Esophagus squamous epithelium (tissue), 5 donors: ENCODE results near the gene MED29. TPM values are rescaled to one million over a fixed set of nuclear protein-coding genes. Genes with fewer than 3 reads are reported as not detected.

Experiments used
- DNase-seq: peaks from one replicate; lab custom pipeline; 2025; lab: John Stamatoyannopoulos, UW
- H3K27ac ChIP-seq, 4 donors: fragments of 200-600 bp; sonication (generic); one replicate each; pipeline ENCODE4 v1.5.1; 2016 to 2019; ENCODE audit warnings: mild to moderate bottlenecking in 1 of 4
- H3K27me3 ChIP-seq, 4 donors: fragments of 200-600 bp; sonication (generic); 1 replicate in 3 of 4; 2 replicates in 1 of 4; pipeline versions ENCODE4 v1.5.1 to v1.6.0; 2017 to 2021; ENCODE audit warnings: antibody characterized with exemption in 1 of 4
- H3K36me3 ChIP-seq, 3 donors: fragments of 200-600 bp; sonication (generic); one replicate each; pipeline ENCODE4 v1.5.1; 2016 to 2019
- H3K4me1 ChIP-seq, 3 donors: fragments of 200-600 bp; sonication (generic); one replicate each; pipeline ENCODE4 v1.5.1; 2017 to 2019
- H3K4me3 ChIP-seq, 4 donors: fragments of 200-600 bp; sonication (generic); 1 replicate in 3 of 4; 2 replicates in 1 of 4; pipeline ENCODE4 v1.5.1; 2016 to 2019; ENCODE audit warnings: mild to moderate bottlenecking in 2 of 4, moderate library complexity in 1 of 4
- H3K9me3 ChIP-seq, 3 donors: fragments of 200-600 bp; sonication (generic); one replicate each; pipeline ENCODE4 v1.5.1; 2016 to 2019
- CTCF ChIP-seq, 6 experiments: fragments of 450-650 bp in 4 of 6; fragments of 200-600 bp in 2 of 6; sonication (generic) in 2 of 6; IDR thresholded peaks; one replicate each; pipeline ENCODE4 v1.5.1; 2016 to 2019; ENCODE audit warnings: antibody characterized with exemption in 6 of 6, mild to moderate bottlenecking in 4 of 6, moderate library complexity in 4 of 6
- POLR2A ChIP-seq, 4 donors: fragments of 450-650 bp; IDR thresholded peaks; one replicate each; pipeline ENCODE4 v1.6.1; 2017; ENCODE audit warnings: antibody characterized with exemption in 4 of 4, mild to moderate bottlenecking in 4 of 4, moderate library complexity in 3 of 4
- WGBS, 2 donors: methylation state at CpG; one replicate each; pipeline ENCODE4 v1.1.5; 2018; 5-methylcytosine and 5-hydroxymethylcytosine counted together
- intact Hi-C: fragments of 100-400 bp; cut with DNase I; formaldehyde crosslinking; loops from one replicate; pipeline ENCODE4 v1.15.0; 2022
- total RNA-seq, 4 donors: library from RNA; depleted of rRNA; stranded (reverse); fragments of >200 nt; gene quantifications; one replicate each; pipeline ENCODE4 v1.1.0, GENCODE V29; 2016
- donor health status: DM: yes; HTN: yes; CAD: no.

The MED29 gene
- total RNA-seq, 4 donors from 2014 or later, result 11.8 to 20.1 (median 16.5) TPM

- Histone ChIP-seq H3K4me1 (peaks cover 4 to 29% (median 4%) of the 10 kb centered on the region in 3 donors), H3K9me3 (no peaks in the 10 kb centered on the region), H3K36me3 (peaks cover 0 to 49% (median 13%) of the 10 kb centered on the region in 3 donors), H3K27me3 (no peaks in the 10 kb centered on the region), H3K4me3 (no peak overlapping the region), H3K27ac (no peak overlapping the region)
- intact Hi-C loops, result no loop called here
- DNase-seq, result no peak
- WGBS, 2 donors, result 60 to 88% methylated on average over 3 of the region's 9 CpGs
- TF ChIP-seq POLR2A (IDR thresholded peaks at IDR 0.05) (no peak), CTCF (IDR thresholded peaks at IDR 0.05) (no peak)
Measured at GRCh38 chr19:39419003-39419402, 27.8 kb downstream of the MED29 start.

GRCh38 chr19:39420769-39421168 lies 29.6 kb downstream of the MED29 start:
- H3K27ac ChIP-seq, result no peak overlapping the region
- peaks cover 0 to 11% (median 0%) of the 10 kb centered on the region in 3 donors for H3K4me1 ChIP-seq
- H3K4me3 ChIP-seq, result no peak overlapping the region
- intact Hi-C loops, result no loop called here
- 90 to 95% methylated on average over 4 to 5 of the region's 15 CpGs for WGBS, 2 donors
- H3K27me3 ChIP-seq, result no peaks in the 10 kb centered on the region
- H3K9me3 ChIP-seq, result no peaks in the 10 kb centered on the region
- TF ChIP-seq POLR2A (IDR thresholded peaks at IDR 0.05) (no peak), CTCF (IDR thresholded peaks at IDR 0.05) (no peak)
- peaks cover 0 to 56% (median 13%) of the 10 kb centered on the region in 3 donors for H3K36me3 ChIP-seq
- no peak for DNase-seq

- Histone ChIP-seq H3K4me1 (no peaks in the 10 kb centered on the region), H3K4me3 (no peak overlapping the region), H3K27ac (no peak overlapping the region), H3K36me3 (peaks cover 0 to 56% (median 13%) of the 10 kb centered on the region in 3 donors), H3K27me3 (no peaks in the 10 kb centered on the region), H3K9me3 (no peaks in the 10 kb centered on the region)
- no peak for TF ChIP-seq POLR2A (IDR thresholded peaks at IDR 0.05)
- no peak for TF ChIP-seq CTCF (IDR thresholded peaks at IDR 0.05)
- intact Hi-C loops, result no loop called here
- WGBS, 2 donors, result 89 to 95% methylated on average over 3 to 4 of the region's 5 CpGs
- no peak for DNase-seq
Measured at GRCh38 chr19:39422020-39422419, 30.8 kb downstream of the MED29 start.

- DNase-seq, result no peak
- Histone ChIP-seq H3K9me3 (no peaks in the 10 kb centered on the region), H3K27me3 (no peaks in the 10 kb centered on the region), H3K4me3 (no peak overlapping the region), H3K27ac (no peak overlapping the region), H3K36me3 (peaks cover 0 to 44% (median 12%) of the 10 kb centered on the region in 3 donors), H3K4me1 (peaks cover 0 to 7% (median 4%) of the 10 kb centered on the region in 3 donors)
- intact Hi-C loops, result no loop called here
- TF ChIP-seq CTCF (IDR thresholded peaks at IDR 0.05), result no peak
- no peak for TF ChIP-seq POLR2A (IDR thresholded peaks at IDR 0.05)
- WGBS, 2 donors, result 76 to 88% methylated on average over 3 to 25 of the region's 35 CpGs
Measured at GRCh38 chr19:39423258-39424086, 32.3 kb downstream of the MED29 start.

- no peaks in the 10 kb centered on the region for H3K27me3 ChIP-seq
- H3K9me3 ChIP-seq, result no peaks in the 10 kb centered on the region
- H3K27ac ChIP-seq, result no peak overlapping the region
- WGBS, 2 donors, result no CpG with 5 or more reads among the region's 16 CpGs
- H3K4me1 ChIP-seq, result peaks cover 0 to 18% (median 14%) of the 10 kb centered on the region in 3 donors
- no peak for DNase-seq
- no peak for TF ChIP-seq CTCF (IDR thresholded peaks at IDR 0.05)
- H3K4me3 ChIP-seq, result no peak overlapping the region
- H3K36me3 ChIP-seq, result peaks cover 0 to 35% (median 4%) of the 10 kb centered on the region in 3 donors
- intact Hi-C loops, result no loop called here
Measured at GRCh38 chr19:39424934-39425333, 33.8 kb downstream of the MED29 start.
